GM20000 (cell line): ENCODE measurements around the gene MPPED2.

Experiments used
- DNase-seq: peaks from one replicate; pipeline ENCODE4 v3.0.0; 2012; ENCODE audit warnings: low spot score
- CTCF ChIP-seq: IDR thresholded peaks from 2 replicates; pipeline ENCODE4 v1.5.1; 2012; ENCODE audit warnings: mild to moderate bottlenecking, control low read depth; ENCODE audit errors: extremely low read depth, missing control alignments

The MPPED2 gene

GRCh38 chr11:30412509-30412908 is 173.6 kb downstream of the MPPED2 start:
- DNase-seq = no peak
- TF ChIP-seq CTCF = no peak

- no peak for DNase-seq
- no peak for TF ChIP-seq CTCF
Measured at GRCh38 chr11:30411383-30411782, 174.8 kb downstream of the MPPED2 start.

GRCh38 chr11:30406978-30407762 is 179.0 kb downstream of the MPPED2 start:
- TF ChIP-seq CTCF = no peak
- DNase-seq = no peak

- DNase-seq = no peak
- no peak for TF ChIP-seq CTCF
Measured at GRCh38 chr11:30405385-30405784, 180.8 kb downstream of the MPPED2 start.

- DNase-seq = no peak
- TF ChIP-seq CTCF = no peak
Measured at GRCh38 chr11:30404136-30404535, 182.0 kb downstream of the MPPED2 start.

- DNase-seq = no peak
- no peak for TF ChIP-seq CTCF
Measured at GRCh38 chr11:30395751-30396150, 190.4 kb downstream of the MPPED2 start.

GRCh38 chr11:30393012-30393411 is 193.1 kb downstream of the MPPED2 start:
- no peak for DNase-seq
- TF ChIP-seq CTCF = no peak
